NCI-H2107 treated with DMSO at 0.1 percent for 48 hours (cell line): ENCODE measurements around the gene SIGLEC1.

Experiments used
- DNase-seq: peaks from one replicate; lab custom pipeline; 2025; ENCODE audit not compliant: unreplicated experiment; lab: John Stamatoyannopoulos, UW

SIGLEC1 gene

DNA sequence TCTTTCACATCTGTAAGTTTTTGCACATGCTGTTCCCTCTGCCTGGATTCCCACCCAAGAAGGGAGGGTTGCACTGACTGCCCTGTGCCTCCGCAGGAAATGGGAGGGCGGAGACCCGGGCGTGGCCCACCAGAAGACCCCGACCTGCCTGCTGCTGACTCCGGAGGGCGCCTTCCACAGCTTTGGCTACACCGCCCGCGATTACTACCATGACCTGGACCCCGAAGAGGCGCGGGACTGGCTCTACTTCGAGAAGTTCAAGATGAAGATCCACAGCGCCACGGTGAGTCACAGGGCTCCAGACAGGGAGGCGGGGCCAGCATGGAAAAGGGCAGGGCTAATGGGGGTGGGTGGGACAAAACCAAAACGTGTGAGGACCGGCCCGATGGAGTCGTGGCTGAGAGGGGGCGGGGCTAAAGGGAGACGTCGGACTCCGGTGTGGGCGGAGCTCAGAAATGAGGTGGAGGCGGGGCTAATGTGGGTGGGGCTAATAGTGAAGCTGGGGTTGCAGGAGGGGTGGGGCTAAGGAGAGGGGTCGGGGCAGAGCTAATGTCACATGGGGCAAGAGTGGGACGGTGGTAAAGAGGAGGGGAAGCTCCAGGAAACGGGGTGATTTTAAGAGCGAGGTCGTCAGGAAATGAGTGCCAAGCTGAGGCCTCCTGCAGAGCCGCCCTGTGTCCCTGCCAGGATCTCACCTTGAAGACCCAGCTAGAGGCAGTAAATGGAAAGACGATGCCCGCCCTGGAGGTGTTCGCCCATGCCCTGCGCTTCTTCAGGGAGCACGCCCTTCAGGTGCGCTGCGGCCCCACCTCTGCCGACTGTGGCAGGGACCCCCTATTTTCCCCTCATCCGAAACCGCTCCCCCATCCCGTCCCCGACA, 32.6 kb upstream of the SIGLEC1 start:
- DNase-seq: no peak

DNA sequence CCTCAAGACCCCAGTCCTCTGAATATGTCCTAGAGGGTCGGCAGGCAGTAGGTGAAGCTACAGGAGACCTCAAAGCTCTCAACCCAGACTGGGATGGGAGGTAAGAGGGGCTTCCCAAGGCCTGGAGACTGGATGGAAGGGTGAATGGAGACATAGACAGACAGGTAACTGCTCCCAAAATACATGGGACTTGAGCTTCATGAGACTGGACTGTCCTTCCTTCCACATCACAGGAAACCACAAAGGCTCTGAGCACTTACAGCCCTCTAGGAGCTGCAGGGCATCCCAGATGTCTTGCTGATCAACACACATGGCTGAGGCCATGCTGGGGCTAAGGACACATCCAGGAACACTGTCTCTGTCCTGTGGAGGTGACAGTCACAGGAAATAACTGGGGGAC, 31.6 kb upstream of the SIGLEC1 start:
- no peak for DNase-seq

DNA sequence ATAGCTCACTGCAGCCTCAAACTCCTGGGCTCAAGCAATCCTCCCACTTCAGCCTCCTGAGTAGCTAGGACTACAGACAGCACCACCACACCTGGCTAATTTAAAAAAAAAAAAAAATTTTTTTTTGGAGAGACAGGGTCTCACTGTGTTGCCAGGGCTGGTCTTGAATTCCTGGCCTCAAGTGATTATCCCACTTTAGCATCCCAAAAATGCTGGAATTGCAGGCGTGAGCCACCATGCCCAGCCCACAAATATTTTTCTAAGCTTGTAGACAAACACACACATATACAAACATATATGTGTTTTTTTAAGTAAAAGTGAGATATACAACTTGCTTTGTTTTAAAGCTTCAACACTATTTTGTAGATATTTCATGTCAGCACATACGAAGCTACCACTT, 30.9 kb upstream of the SIGLEC1 start:
- DNase-seq: no peak

- DNase-seq: no peak
Measured at GRCh38 chr20:3741836-3742458, 29.5 kb upstream of the SIGLEC1 start.

DNA sequence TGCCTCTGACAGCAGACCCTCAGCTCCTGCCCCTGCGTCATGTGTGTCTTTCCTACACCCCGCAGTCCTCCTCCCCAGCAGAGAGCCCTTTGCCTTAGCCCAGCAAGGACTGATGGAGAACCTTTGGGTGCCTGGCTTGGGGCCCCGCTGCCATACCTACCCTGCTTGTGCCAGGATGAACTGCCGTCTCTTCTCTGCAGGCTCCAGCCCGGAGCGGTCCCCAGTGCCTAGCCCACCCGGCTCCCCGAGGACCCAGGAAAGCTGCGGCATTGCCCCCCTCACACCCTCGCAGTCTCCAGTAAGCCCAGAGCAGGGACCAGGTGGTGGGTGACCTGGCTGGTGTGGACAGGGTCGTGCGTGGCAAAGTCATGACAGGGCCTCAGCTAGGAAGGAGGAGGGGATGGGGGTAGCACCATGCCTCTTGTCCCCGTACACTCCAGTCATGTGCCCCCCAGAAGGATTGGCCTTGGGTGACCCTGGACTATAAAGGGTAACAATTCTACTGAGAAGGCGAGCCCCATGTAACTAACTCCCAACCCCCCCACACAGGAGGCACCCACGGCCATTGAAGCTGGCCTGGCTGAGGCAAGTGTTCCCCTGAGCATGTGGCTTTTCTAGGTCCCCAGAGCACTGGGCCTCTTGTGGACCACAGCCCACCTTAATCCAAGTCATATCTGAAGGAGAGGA, 28.4 kb upstream of the SIGLEC1 start:
- DNase-seq: no peak

DNA sequence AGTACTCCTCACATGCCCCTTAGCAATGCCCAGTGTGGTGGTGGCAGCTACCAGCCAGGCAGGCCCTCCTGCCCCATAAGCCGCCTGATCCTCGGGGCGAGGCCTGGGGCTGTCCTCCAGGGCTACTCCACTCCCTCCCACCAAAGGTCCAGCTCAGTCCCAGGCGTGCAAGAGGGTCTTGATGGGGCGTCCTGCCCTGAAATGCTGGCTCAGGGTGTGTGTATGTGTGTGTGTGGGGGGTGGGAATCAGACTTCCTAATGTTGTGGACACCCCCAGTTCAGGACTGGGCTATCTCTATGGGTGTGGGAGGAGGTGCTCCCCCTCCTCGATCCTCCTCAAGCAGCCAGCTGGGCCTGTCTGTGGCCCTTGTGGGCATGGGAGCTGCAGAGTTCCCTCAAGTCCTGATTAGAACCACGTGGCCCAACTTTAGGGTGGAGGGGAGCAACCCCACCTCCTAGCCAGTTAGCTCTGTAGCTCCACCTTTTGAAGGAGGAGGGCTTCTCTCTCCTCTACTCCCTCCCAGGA, 27.6 kb upstream of the SIGLEC1 start:
- DNase-seq: no peak

DNA sequence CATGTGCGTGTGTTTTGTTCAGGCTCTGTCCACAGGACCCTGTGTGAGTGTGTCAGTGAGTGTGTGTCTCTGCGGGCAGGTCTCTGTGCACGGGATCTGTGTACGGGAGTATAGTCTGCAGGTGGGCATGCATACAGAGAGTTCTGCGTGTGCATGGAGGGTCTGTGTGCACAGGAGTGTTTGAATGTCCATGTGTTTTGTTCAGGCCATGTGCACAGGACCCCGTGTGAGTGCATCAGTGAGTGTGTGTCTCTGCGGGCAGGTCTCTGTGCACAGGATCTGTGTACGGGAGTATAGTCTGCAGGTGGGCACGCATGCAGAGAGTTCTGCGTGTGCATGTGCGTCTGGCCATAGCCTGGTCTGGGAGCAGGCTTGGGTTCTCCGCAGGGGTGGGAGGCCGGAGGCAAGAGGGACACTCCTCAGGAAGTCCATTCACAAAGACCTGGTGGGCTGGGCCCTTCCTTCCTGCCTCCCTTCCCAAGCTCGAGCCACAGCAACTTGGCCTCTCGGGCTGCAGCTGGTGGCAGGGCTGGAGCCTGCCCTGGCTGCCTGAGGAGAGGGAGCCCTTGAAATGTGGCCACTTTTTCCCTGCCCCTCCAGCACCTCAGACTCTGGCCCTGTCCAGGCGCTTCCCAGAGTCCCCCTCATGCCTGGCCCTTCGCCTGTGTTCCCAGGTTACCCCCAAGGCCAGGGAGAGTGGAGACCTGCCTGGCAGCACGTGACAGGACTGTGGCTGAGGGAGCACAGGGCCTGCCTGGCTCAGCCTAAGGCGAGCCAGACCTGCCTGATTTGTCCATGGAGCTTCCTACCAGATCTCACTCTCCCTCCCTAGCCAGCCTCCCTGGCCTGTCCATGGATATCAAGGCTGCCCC, 26.9 kb upstream of the SIGLEC1 start:
- no peak for DNase-seq

- DNase-seq: no peak
Measured at GRCh38 chr20:3738111-3739053, 26.0 kb upstream of the SIGLEC1 start.

DNA sequence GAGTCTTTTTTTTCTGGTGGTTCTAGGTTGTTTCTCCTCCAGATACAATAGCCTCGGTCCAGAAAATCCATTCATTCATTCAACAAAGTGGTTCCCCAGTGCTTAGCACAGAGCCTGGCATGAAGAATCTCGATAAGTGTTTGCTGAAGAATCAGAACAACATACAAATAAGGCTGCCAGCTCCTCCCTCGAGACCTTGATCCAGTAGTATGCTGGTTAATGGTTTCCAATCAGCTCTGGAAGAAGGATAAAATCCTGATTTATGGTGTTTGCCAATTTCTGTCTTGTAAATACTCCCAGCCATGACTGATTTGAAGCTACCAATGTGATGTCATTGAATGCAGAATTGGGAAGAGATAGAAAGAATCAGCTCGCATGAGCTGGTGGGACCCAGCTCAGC, 23.4 kb upstream of the SIGLEC1 start:
- DNase-seq: no peak

GRCh38 chr20:3734111-3734843, 21.9 kb upstream of the SIGLEC1 start:
- no peak for DNase-seq

- no peak for DNase-seq
Measured at GRCh38 chr20:3733119-3733995, 21.0 kb upstream of the SIGLEC1 start.

DNA sequence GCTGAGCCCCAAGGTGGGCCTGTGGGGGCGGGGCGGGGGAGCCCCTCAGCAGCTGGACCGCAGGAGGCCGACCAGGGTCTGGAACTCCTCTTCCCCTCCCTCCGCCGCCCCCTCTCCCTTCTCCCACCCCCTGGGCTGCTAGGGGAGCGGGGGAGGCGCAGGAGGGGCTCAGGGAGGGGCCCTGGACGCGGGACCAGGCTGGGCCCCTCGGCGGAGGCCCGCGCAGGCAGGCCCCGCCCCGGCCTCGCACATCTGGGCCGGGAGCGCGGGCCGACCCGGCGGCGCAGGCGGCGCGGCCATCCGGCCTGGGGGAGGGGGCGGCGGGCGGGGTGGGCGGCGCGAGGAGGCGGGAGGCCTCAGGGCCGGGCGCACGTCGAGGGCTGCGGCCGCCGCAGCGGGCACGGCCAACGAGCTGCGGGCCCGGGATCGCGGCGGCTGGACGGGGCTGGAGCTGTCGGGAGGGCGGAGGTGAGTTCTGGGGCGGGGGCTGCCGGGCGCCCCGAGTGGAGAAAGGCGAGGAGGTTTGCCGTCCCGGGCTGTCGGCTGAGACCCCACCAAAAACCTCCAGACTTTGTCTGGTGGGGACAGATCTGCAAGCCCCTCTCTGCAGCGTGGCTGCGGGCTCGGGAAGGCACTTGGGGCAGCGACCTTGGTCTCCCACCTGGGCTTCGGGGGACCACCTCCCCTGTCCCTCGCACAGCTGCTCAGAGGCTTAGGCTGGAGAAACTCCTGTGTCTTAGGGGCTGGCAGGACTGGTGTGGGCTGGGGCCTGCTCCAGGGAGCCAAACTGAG, 20.1 kb upstream of the SIGLEC1 start, which contains the start of gene HSPA12B:
Gene HSPA12B, plus strand, starts transcription at position 359 of the 792 bp plus-strand sequence. CDS start 5,990 bp downstream, outside the sequence.
- DNase-seq: no peak

- no peak for DNase-seq
Measured at GRCh38 chr20:3731944-3732326, 19.5 kb upstream of the SIGLEC1 start.

DNA sequence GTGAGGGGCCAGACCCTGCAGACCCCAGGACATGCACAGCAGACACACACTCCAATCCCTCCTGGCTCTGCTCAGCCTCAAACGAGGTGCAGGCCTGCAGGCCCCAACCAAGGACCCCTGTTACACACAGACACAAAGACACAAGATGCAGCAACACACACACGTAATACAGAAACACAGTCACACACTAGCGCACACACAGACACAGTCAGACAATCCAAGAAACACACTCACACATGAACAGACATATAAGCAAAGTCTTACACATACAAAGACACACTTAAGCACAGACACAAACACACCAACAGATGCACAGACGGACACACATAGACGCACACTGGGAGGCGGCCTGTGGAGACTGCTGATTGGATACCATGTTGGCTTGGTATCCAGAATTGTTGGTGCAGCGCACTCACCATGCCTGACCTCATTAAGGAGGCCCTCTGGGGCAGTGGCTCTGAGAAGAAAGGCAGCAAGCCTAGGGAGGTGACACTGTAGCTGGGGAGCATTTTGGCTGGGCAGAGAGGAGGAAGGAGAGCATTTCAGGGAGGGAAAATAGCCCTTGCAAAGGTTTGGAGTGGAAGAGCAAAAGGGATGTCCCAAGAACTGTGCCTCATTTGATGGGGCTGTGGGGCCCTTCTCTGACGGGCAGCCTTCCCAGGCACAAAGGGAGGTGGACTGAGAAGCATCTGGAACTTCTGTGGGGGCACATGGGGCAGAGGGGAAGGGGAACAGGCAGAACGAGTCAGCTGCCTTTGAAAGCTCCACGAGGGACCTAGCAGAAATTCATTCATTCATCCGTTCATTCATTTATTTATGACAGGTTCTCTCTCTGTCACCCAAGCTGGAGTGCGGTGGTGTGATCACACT, 18.6 kb upstream of the SIGLEC1 start:
- DNase-seq: no peak

DNA sequence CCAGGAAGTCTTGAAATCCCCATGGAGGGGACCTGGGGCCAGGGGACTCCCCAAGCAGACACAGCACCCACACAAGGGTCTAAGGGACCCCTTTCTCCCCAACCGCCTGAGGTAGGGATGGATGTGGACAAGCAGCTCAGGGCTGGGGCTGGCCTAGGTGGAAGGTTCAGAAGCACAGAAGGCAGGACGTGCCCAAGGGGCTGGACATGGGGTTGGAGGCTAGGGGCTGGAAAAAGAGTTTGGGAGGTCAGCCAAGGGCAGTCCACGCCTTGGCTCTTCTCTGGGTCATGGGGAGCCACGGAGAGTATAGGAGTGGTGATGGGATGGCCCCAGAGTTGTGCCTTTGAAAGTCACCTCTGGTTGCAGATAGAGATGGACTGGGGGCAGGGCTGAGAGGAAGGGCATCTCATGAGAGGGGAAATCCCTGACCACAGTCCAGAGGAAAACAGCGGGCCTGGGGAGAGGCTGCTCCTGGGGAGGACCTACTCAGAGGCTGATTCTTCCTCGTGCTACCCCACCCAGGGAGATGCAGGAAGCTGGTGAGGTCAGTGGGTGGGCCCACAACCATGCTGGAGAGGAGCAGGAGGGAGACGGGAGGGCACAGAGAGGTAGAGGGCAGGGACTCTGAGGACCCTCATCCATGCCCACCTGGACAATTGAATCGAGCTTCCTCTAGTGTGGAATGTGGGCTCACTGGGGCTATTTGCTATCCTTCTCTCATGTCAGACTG, 17.6 kb upstream of the SIGLEC1 start:
- no peak for DNase-seq

- no peak for DNase-seq
Measured at GRCh38 chr20:3729378-3729777, 17.0 kb upstream of the SIGLEC1 start.
